Keratinocyte (primary cell): ENCODE results near the gene POLE2. TPM values are rescaled to one million over a fixed set of nuclear protein-coding genes. Genes with fewer than 3 reads are reported as not detected.

ENCODE experiments used
- DNase-seq: peaks from one replicate; pipeline ENCODE4 v3.0.0-alpha.2; 2011; ENCODE audit warnings: low read depth, missing footprints, low spot score
- FAIRE-seq: peaks from 2 replicates; lab custom pipeline; 2011; peaks lifted over from hg19 to GRCh38; lab: Jason Lieb, UNC
- H2AFZ ChIP-seq: 2 replicates; pipeline ENCODE4 v1.6.0; 2012; ENCODE audit warnings: low read length, control low read depth, inconsistent platforms; ENCODE audit not compliant: control insufficient read depth
- H3K27ac ChIP-seq: 2 replicates; pipeline ENCODE4 v1.5.1; 2011; ENCODE audit warnings: low read length; ENCODE audit not compliant: control insufficient read depth, insufficient read depth
- H3K27me3 ChIP-seq: 3 replicates; pipeline ENCODE4 v1.6.0; 2011; ENCODE audit warnings: low read length; ENCODE audit not compliant: control insufficient read depth, insufficient read depth; ENCODE audit errors: extremely low read depth
- H3K36me3 ChIP-seq, 2 experiments: 2 replicates in 1 of 2; 3 replicates in 1 of 2; pipeline ENCODE4 v1.5.1; 2011; ENCODE audit warnings: low read length in 2 of 2, mild to moderate bottlenecking in 1 of 2; ENCODE audit not compliant: control insufficient read depth in 2 of 2, insufficient read depth in 2 of 2; ENCODE audit errors: extremely low read depth in 1 of 2
- H3K4me1 ChIP-seq: 3 replicates; pipeline ENCODE4 v1.5.1; 2011; ENCODE audit warnings: low read length; ENCODE audit not compliant: control insufficient read depth, insufficient read depth; ENCODE audit errors: extremely low read depth
- H3K4me2 ChIP-seq: 3 replicates; pipeline ENCODE4 v1.6.0; 2011; ENCODE audit warnings: low read depth, low read length; ENCODE audit not compliant: control insufficient read depth, insufficient read depth; ENCODE audit errors: extremely low read depth
- H3K4me3 ChIP-seq, 3 experiments: fragments of 200-600 bp in 1 of 3; sonication (generic) in 1 of 3; 2 replicates in 2 of 3; 3 replicates in 1 of 3; pipeline ENCODE4 v1.5.1; 2011 to 2016; ENCODE audit warnings: low read length in 3 of 3, mild to moderate bottlenecking in 3 of 3, control low read depth in 2 of 3, inconsistent platforms in 1 of 3, low read depth in 1 of 3, mixed read lengths in 1 of 3, mixed run types in 1 of 3, moderate library complexity in 1 of 3; ENCODE audit not compliant: control insufficient read depth in 2 of 3, insufficient read depth in 2 of 3; ENCODE audit errors: extremely low read depth in 1 of 3
- H3K79me2 ChIP-seq: 2 replicates; pipeline ENCODE4 v1.6.0; 2012; ENCODE audit warnings: low read length; ENCODE audit not compliant: control insufficient read depth, insufficient read depth
- H3K9ac ChIP-seq: 3 replicates; pipeline ENCODE4 v1.6.0; 2011; ENCODE audit warnings: low read length; ENCODE audit not compliant: control insufficient read depth, insufficient read depth; ENCODE audit errors: extremely low read depth
- H3K9me1 ChIP-seq: 3 replicates; pipeline ENCODE4 v1.6.0; 2011; ENCODE audit warnings: low read length; ENCODE audit not compliant: control insufficient read depth, insufficient read depth; ENCODE audit errors: extremely low read depth
- H3K9me3 ChIP-seq: 2 replicates; pipeline ENCODE4 v1.5.1; 2012; ENCODE audit warnings: low read depth, low read length; ENCODE audit not compliant: control insufficient read depth
- H4K20me1 ChIP-seq: 3 replicates; pipeline ENCODE4 v1.6.0; 2011; ENCODE audit warnings: low read length; ENCODE audit not compliant: control insufficient read depth, insufficient read depth; ENCODE audit errors: extremely low read depth
- CTCF ChIP-seq, 3 experiments: IDR thresholded peaks in 1 of 3; conservative IDR thresholded peaks in 1 of 3; optimal IDR thresholded peaks in 1 of 3; 2 replicates in 2 of 3; 3 replicates in 1 of 3; pipeline versions ENCODE3 to v1.5.1; 2011; ENCODE audit warnings: low read length in 3 of 3, mild to moderate bottlenecking in 3 of 3, moderate library complexity in 2 of 3, control low read depth in 1 of 3, inconsistent platforms in 1 of 3; ENCODE audit not compliant: insufficient read depth in 2 of 3; ENCODE audit errors: extremely low read depth in 1 of 3
- EZH2 ChIP-seq: IDR thresholded peaks from one replicate; pipeline ENCODE4 v1.6.1; 2012; ENCODE audit warnings: inconsistent platforms, mild to moderate bottlenecking, low read length, moderate library complexity
- dilution Hi-C: fragments of 300-500 bp; cut with MboI; formaldehyde crosslinking; loops from one replicate; pipeline ENCODE4 v1.7.0; 2020; ENCODE audit warnings: low sequenced_read_pairs; ENCODE audit not compliant: extremely low pct_ligation_motif_present
- polyA plus RNA-seq, 5 experiments: library from polyadenylated mRNA; depleted of rRNA in 3 of 5; stranded (reverse) in 3 of 5; stranded (forward) in 1 of 5; unstranded in 1 of 5; fragments of >200 nt; gene quantifications; 1 replicate in 1 of 5; 2 replicates in 3 of 5; 3 replicates in 1 of 5; pipeline versions ENCODE4 v1.2.1 to v1.2.3, GENCODE V29; 2011 to 2012; ENCODE audit warnings: missing spikeins in 2 of 5, low read depth in 1 of 5, low replicate concordance in 1 of 5

Gene POLE2
- polyA plus RNA-seq, 1 donor (not counting 4 experiments of a cell fraction or from before 2014, with no cell fraction given): 14.1 TPM

GRCh38 chr14:49598485-49599300 is 89.3 kb downstream of the POLE2 start, which contains the start of gene LRR1:
LRR1 (plus strand) TSS chr14:49598940; CDS start chr14:49599021, 81 bp downstream.
- peak within 1 kb of the TSS; percentile 95 for H3K9ac ChIP-seq
- H3K4me1 ChIP-seq: peaks cover 4% of the 10 kb centered on the region
- no peaks in the 10 kb centered on the region for H4K20me1 ChIP-seq
- H3K9me3 ChIP-seq: no peaks in the 10 kb centered on the region
- H3K4me3 ChIP-seq: peak within 1 kb of the TSS; percentile 82 to 92 (median 90)
- dilution Hi-C loops: no loop called here
- peaks cover 2 to 7% of the 10 kb centered on the region in 2 experiments for H3K36me3 ChIP-seq
- H3K4me2 ChIP-seq: peak within 1 kb of the TSS; percentile 86
- peaks cover 24% of the 10 kb centered on the region for H3K79me2 ChIP-seq
- peak within 1 kb of the TSS; percentile 95 for H3K27ac ChIP-seq
- H2AFZ ChIP-seq: peak within 1 kb of the TSS; percentile 96
- no peak for TF ChIP-seq CTCF (optimal IDR thresholded peaks at IDR 0.05 in 1 of 3, IDR thresholded peaks at IDR 0.05 in 1 of 3, conservative IDR thresholded peaks at IDR 0.05 in 1 of 3; ENCODE audit: extremely low read depth in 1 of 3, insufficient read depth in 2 of 3, low read length in 3 of 3)
- no peak for TF ChIP-seq EZH2
- H3K27me3 ChIP-seq: no peaks in the 10 kb centered on the region
- DNase-seq: no peak
- no peaks in the 10 kb centered on the region for H3K9me1 ChIP-seq
- no peak for FAIRE-seq

GRCh38 chr14:49598189-49598484 is 89.9 kb downstream of the POLE2 start:
- Histone ChIP-seq H3K9me1 (no peaks in the 10 kb centered on the region), H3K36me3 (peaks cover 2 to 3% of the 10 kb centered on the region in 2 experiments), H3K4me3 (peak overlapping the region; percentile 82 to 92 (median 90)), H4K20me1 (no peaks in the 10 kb centered on the region), H3K9ac (peak overlapping the region; percentile 95), H3K27me3 (no peaks in the 10 kb centered on the region), H2AFZ (peak overlapping the region; percentile 96), H3K4me2 (peak overlapping the region; percentile 86), H3K9me3 (no peaks in the 10 kb centered on the region), H3K4me1 (peaks cover 4% of the 10 kb centered on the region), H3K27ac (peak overlapping the region; percentile 95), H3K79me2 (peaks cover 24% of the 10 kb centered on the region)
- dilution Hi-C loops: no loop called here
- TF ChIP-seq CTCF (optimal IDR thresholded peaks at IDR 0.05 in 1 of 3, IDR thresholded peaks at IDR 0.05 in 1 of 3, conservative IDR thresholded peaks at IDR 0.05 in 1 of 3; ENCODE audit: extremely low read depth in 1 of 3, insufficient read depth in 2 of 3, low read length in 3 of 3) (no peak), EZH2 (no peak)
- FAIRE-seq (no peak), DNase-seq (no peak)
